K562 (cell line): Measurements from ENCODE around the gene OMP. TPM values are rescaled to one million over a fixed set of nuclear protein-coding genes. Genes with fewer than 3 reads are reported as not detected.

Experiments
- ATAC-seq: fragments of 200-7000 bp; cut with Tn5 transposase; 3 replicates; pipeline ENCODE4 v1.9.1; 2020; ENCODE audit warnings: moderate library complexity
- BruUV-seq: library from RNA; stranded (reverse); fragments of 400-500 nt; replicated peaks from 2 replicates; lab custom pipeline; 2021; lab: Mats Ljungman, UMichigan
- CTCF ChIA-PET: fragments of 300-600 bp; formaldehyde crosslinking; extraction: SDS; loops from one replicate; lab custom pipeline; 2021; ENCODE audit warnings: low intra/inter-chr PET ratio; lab: Yijun Ruan, JAX
- POLR2A ChIA-PET: fragments of 300-600, 350-650 bp; sonication (Branson Sonifier 250); formaldehyde crosslinking; extraction: SDS; loops from one replicate; lab custom pipeline; 2021; ENCODE audit warnings: antibody characterized with exemption, inconsistent platforms; lab: Yijun Ruan, JAX
- DNase-seq, 4 experiments: peaks; one replicate each; pipeline versions ENCODE4 v3.0.0 to v3.0.0-alpha.2; 2011 to 2018; ENCODE audit warnings: low spot score in 3 of 4, mixed read lengths in 3 of 4; ENCODE audit errors: extremely low read depth in 1 of 4
- FAIRE-seq: peaks from 2 replicates; lab custom pipeline; 2011; peaks lifted over from hg19 to GRCh38; lab: Jason Lieb, UNC
- H2AFZ ChIP-seq: 2 replicates; pipeline ENCODE4 v1.6.0; 2011; ENCODE audit warnings: low read depth, low read length, control low read depth, inconsistent platforms
- H3K27ac ChIP-seq: fragments of 200-600 bp; 3 replicates; pipeline ENCODE4 v1.8.0; 2011; ENCODE audit warnings: low read depth, mild to moderate bottlenecking, control low read depth, inconsistent platforms, low read length, moderate library complexity, mixed read lengths; ENCODE audit errors: extremely low read depth
- H3K27me3 ChIP-seq, 2 experiments: fragments of 300-600 bp in 1 of 2; 2 replicates in 1 of 2; 3 replicates in 1 of 2; pipeline versions ENCODE4 v1.6.0 to v1.8.0; 2011; ENCODE audit warnings: inconsistent platforms in 2 of 2, low read length in 2 of 2, mild to moderate bottlenecking in 1 of 2, mixed read lengths in 1 of 2, moderate library complexity in 1 of 2; ENCODE audit not compliant: control insufficient read depth in 2 of 2, insufficient read depth in 2 of 2
- H3K36me3 ChIP-seq: fragments of 300-600 bp; 3 replicates; pipeline ENCODE4 v1.8.0; 2011; ENCODE audit warnings: mild to moderate bottlenecking, low read length, inconsistent platforms; ENCODE audit not compliant: control insufficient read depth, insufficient read depth
- H3K4me1 ChIP-seq, 2 experiments: fragments of 200-600 bp in 1 of 2; replicated peaks in 1 of 2; 2 replicates in 1 of 2; 3 replicates in 1 of 2; pipeline versions ENCODE4 v1.5.1 to v1.8.0; 2011; ENCODE audit warnings: inconsistent platforms in 2 of 2, low read length in 2 of 2, mild to moderate bottlenecking in 1 of 2, mixed read lengths in 1 of 2, moderate library complexity in 1 of 2; ENCODE audit not compliant: control insufficient read depth in 2 of 2, insufficient read depth in 2 of 2
- H3K4me2 ChIP-seq: 2 replicates; pipeline ENCODE4 v1.6.1; 2011; ENCODE audit warnings: low read length, control low read depth, inconsistent platforms, mixed read lengths; ENCODE audit not compliant: insufficient read depth
- H3K4me3 ChIP-seq: fragments of 200-600 bp; sonication (generic), shearing (Covaris generic); 2 replicates; pipeline ENCODE4 v1.5.1; 2016; ENCODE audit warnings: control low read depth, inconsistent platforms
- H3K79me2 ChIP-seq: fragments of 200-600 bp; 3 replicates; pipeline ENCODE4 v1.8.0; 2011; ENCODE audit warnings: low read length, inconsistent platforms; ENCODE audit not compliant: control insufficient read depth, insufficient read depth
- H3K9ac ChIP-seq, 2 experiments: 2 replicates each; pipeline versions ENCODE4 v1.6.0 to v1.6.1; 2011; ENCODE audit warnings: low read depth in 2 of 2, low read length in 2 of 2, control low read depth in 1 of 2, inconsistent platforms in 1 of 2, mild to moderate bottlenecking in 1 of 2, mixed read lengths in 1 of 2; ENCODE audit not compliant: insufficient read depth in 1 of 2
- H3K9me1 ChIP-seq: one replicate; pipeline ENCODE4 v1.6.0; 2011; ENCODE audit warnings: inconsistent platforms, mild to moderate bottlenecking, low read length, moderate library complexity; ENCODE audit not compliant: control insufficient read depth, insufficient read depth
- H3K9me3 ChIP-seq: replicated peaks from 2 replicates; pipeline ENCODE4 v1.5.1; 2011; ENCODE audit warnings: low read depth, low read length, inconsistent platforms; ENCODE audit not compliant: control insufficient read depth, insufficient read depth
- H4K20me1 ChIP-seq: replicated peaks from 2 replicates; pipeline ENCODE4 v1.6.1; 2011; ENCODE audit warnings: low read length, inconsistent platforms, mixed read lengths; ENCODE audit not compliant: control insufficient read depth, insufficient read depth
- PKNOX1 ChIP-seq: fragments of 450-650 bp; IDR thresholded peaks from 2 replicates; pipeline ENCODE4 v1.6.1; 2016
- THRA ChIP-seq: fragments of 450-650 bp; IDR thresholded peaks from 2 replicates; pipeline ENCODE4 v1.6.1; 2017; ENCODE audit warnings: mild to moderate bottlenecking, moderate library complexity
- ZFP36 ChIP-seq: fragments of 150-350 bp; IDR thresholded peaks from 2 replicates; pipeline ENCODE4 v1.6.1; 2018; ENCODE audit warnings: low read length, low read depth; ENCODE audit not compliant: partially characterized antibody
- WGBS: fragments of 100-300 bp; shearing (Covaris generic); methylation state at CpG from one replicate; pipeline ENCODE4 v1.1.6; 2016; ENCODE audit warnings: low coverage, mixed read lengths; ENCODE audit not compliant: insufficient coverage; ENCODE audit errors: missing lambda C conversion rate; 5-methylcytosine and 5-hydroxymethylcytosine counted together
- in situ Hi-C: fragments of 300-500 bp; cut with MboI; formaldehyde crosslinking; loops from 4 replicates; pipeline ENCODE4 v1.15.0; 2018; ENCODE audit warnings: inconsistent platforms, mixed read lengths
- intact Hi-C: fragments of 100-400 bp; cut with micrococcal nuclease; formaldehyde crosslinking; loops from 2 replicates; pipeline ENCODE4 v1.14.2; 2022
- polyA plus RNA-seq, 8 experiments: library from polyadenylated mRNA; depleted of rRNA in 4 of 8; stranded (reverse) in 5 of 8; unstranded in 3 of 8; fragments of >200 nt; fragmentation: Nextera tagmentation in 2 of 8; fragmentation: Illumina TruSeq in 1 of 8; extraction: Ambion mirVana in 2 of 8; extraction: Trizol in 1 of 8; gene quantifications; 2 replicates each; pipeline versions ENCODE4 v1.2.1 to v1.2.3, GENCODE V29; 2011 to 2014; ENCODE audit warnings: inconsistent platforms in 1 of 8, missing spikeins in 1 of 8
- total RNA-seq, 7 experiments: library from RNA; depleted of rRNA in 6 of 7; stranded (reverse); fragments of >200 nt in 6 of 7; fragmentation: Illumina TruSeq in 2 of 7; extraction: Trizol in 2 of 7; gene quantifications; 2 replicates each; pipeline versions ENCODE4 v1.2.1 to v1.2.3, GENCODE V29; 2011 to 2021; ENCODE audit warnings: low replicate concordance in 1 of 7

OMP gene
- total and polyA plus RNA-seq, 9 of the 15 experiments (the other 6 are each of a cell fraction or from before 2014, with no cell fraction given): not detected

GRCh38 chr11:77072851-77073327, 29.8 kb upstream of the OMP start:
- H3K79me2 ChIP-seq: no peaks in the 10 kb centered on the region
- H3K4me2 ChIP-seq: no peak overlapping the region
- intact Hi-C loops: no loop called here
- CTCF ChIA-PET: no interaction called here
- H3K27me3 ChIP-seq: peaks cover 6 to 74% of the 10 kb centered on the region in 2 experiments
- 0 out of 2 replicates have a peak, but pooled peaks have one; percentile 36 for TF ChIP-seq PKNOX1
- peak; percentile 44 for TF ChIP-seq ZFP36
- no peak for TF ChIP-seq THRA
- TF ChIP-seq, all 486 proteins: peak for 2
- Histone ChIP-seq H3K4me1 (peaks cover 0 to 20% of the 10 kb centered on the region in 2 experiments; a peak in 3 of 5 replicates), H4K20me1 (peaks cover 23% of the 10 kb centered on the region), H3K36me3 (no peaks in the 10 kb centered on the region; the same call in 2 of the 3 replicates), H3K4me3 (no peak overlapping the region), H3K9me1 (no peaks in the 10 kb centered on the region), H3K27ac (no peak overlapping the region), H3K9me3 (no peaks in the 10 kb centered on the region), H3K9ac (peak overlapping the region in 1 of 2 experiments; percentile 43; a peak in 1 of 4 replicates), H2AFZ (no peak overlapping the region)
- FAIRE-seq: no peak
- POLR2A ChIA-PET: interaction anchor here (0.6 to 0.9 kb wide), 4 partner anchors 18 to 470 kb away, joined by 3 to 8 read pairs (median 4); no protein-coding TSS in a partner anchor
- in situ Hi-C loops: no loop called here
- 11% methylated on average over 6 of the region's 8 CpGs for WGBS
- no peak for DNase-seq
- ATAC-seq: no peak
- BruUV-seq: no TSS peak
